MCF 10A (cell line): ENCODE data around the gene HOPX. TPM values are rescaled to one million over a fixed set of nuclear protein-coding genes. Genes with fewer than 3 reads are reported as not detected.

Experiments
- BruUV-seq: library from RNA; stranded (reverse); fragments of 400-500 nt; replicated peaks from 2 replicates; lab custom pipeline; 2021; lab: Mats Ljungman, UMichigan
- CTCF ChIA-PET: fragments of 300-600 bp; sonication (Branson Sonifier 250); formaldehyde crosslinking; extraction: SDS; loops from one replicate; lab custom pipeline; 2021; ENCODE audit warnings: antibody characterized with exemption, inconsistent platforms; lab: Yijun Ruan, JAX
- POLR2A ChIA-PET: fragments of 300-600, 350-650 bp; sonication (Branson Sonifier 250); formaldehyde crosslinking; extraction: SDS; loops from one replicate; lab custom pipeline; 2020; ENCODE audit warnings: antibody characterized with exemption, inconsistent platforms; lab: Yijun Ruan, JAX
- DNase-seq: peaks from one replicate; pipeline ENCODE4 v3.0.0-alpha.2; 2018; ENCODE audit not compliant: unreplicated experiment
- H3K27ac Mint-ChIP-seq: one replicate; pipeline ENCODE4 v1.8.0; 2022; ENCODE audit warnings: mild to moderate bottlenecking, low read depth, mixed read lengths; ENCODE audit not compliant: unreplicated experiment
- H3K27me3 Mint-ChIP-seq: one replicate; pipeline ENCODE4 v1.8.0; 2022; ENCODE audit warnings: mixed read lengths; ENCODE audit not compliant: insufficient read depth, unreplicated experiment
- H3K36me3 Mint-ChIP-seq: one replicate; pipeline ENCODE4 v1.8.0; 2022; ENCODE audit warnings: mild to moderate bottlenecking, moderate library complexity, mixed read lengths; ENCODE audit not compliant: insufficient read depth, unreplicated experiment
- H3K4me1 Mint-ChIP-seq: one replicate; pipeline ENCODE4 v1.8.0; 2022; ENCODE audit warnings: mixed read lengths; ENCODE audit not compliant: insufficient read depth, unreplicated experiment
- H3K4me3 Mint-ChIP-seq: one replicate; pipeline ENCODE4 v1.8.0; 2022; ENCODE audit warnings: mild to moderate bottlenecking, moderate library complexity, mixed read lengths; ENCODE audit not compliant: unreplicated experiment
- H3K9me3 Mint-ChIP-seq: one replicate; pipeline ENCODE4 v1.8.0; 2022; ENCODE audit warnings: mixed read lengths; ENCODE audit not compliant: unreplicated experiment
- intact Hi-C: fragments of 100-400 bp; cut with micrococcal nuclease; formaldehyde crosslinking; loops from 2 replicates; pipeline ENCODE4 v1.14.1; 2022
- total RNA-seq: library from RNA; stranded (reverse); gene quantifications from 2 replicates; pipeline ENCODE4 v1.2.3, GENCODE V29; 2022
- TF ChIP-seq, protein P1 (sequence below): fragments of 200-600 bp; IDR thresholded peaks from one replicate; pipeline ENCODE4 v1.8.0; 2022; ENCODE audit warnings: antibody characterized with exemption, mild to moderate bottlenecking; ENCODE audit not compliant: unreplicated experiment

Gene HOPX
- total RNA-seq, 1 experiment from 2014 or later = not detected

DNA sequence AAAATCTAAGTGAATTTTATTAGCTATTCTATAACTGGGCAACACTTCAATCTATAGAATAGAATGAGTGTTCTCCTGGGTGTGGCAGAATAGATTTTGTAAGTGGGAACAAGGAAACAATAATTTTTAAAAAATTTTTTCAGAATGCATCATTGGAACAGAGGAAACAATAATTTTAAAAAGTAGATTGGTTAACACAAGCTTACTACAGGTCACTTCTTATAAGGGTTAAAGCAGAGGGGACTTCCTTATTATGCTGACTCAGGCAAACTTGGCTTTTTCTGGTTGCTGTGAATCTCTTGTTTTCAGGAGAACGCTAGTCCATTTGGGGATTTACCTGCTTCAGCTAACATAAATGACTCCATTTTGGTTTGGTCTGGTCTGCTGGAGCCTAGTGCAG, 52.5 kb downstream of the HOPX start:
- Mint-ChIP-seq H3K27me3 (no peaks in the 10 kb centered on the region), H3K27ac (no peak overlapping the region), H3K4me3 (no peak overlapping the region), H3K4me1 (peaks cover 19% of the 10 kb centered on the region), H3K9me3 (peaks cover 10% of the 10 kb centered on the region), H3K36me3 (no peaks in the 10 kb centered on the region)
- intact Hi-C loops = no loop called here
- DNase-seq = no peak
- BruUV-seq = no TSS peak
- TF ChIP-seq, protein P1, sequence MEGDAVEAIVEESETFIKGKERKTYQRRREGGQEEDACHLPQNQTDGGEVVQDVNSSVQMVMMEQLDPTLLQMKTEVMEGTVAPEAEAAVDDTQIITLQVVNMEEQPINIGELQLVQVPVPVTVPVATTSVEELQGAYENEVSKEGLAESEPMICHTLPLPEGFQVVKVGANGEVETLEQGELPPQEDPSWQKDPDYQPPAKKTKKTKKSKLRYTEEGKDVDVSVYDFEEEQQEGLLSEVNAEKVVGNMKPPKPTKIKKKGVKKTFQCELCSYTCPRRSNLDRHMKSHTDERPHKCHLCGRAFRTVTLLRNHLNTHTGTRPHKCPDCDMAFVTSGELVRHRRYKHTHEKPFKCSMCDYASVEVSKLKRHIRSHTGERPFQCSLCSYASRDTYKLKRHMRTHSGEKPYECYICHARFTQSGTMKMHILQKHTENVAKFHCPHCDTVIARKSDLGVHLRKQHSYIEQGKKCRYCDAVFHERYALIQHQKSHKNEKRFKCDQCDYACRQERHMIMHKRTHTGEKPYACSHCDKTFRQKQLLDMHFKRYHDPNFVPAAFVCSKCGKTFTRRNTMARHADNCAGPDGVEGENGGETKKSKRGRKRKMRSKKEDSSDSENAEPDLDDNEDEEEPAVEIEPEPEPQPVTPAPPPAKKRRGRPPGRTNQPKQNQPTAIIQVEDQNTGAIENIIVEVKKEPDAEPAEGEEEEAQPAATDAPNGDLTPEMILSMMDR = no peak
- ChIA-PET CTCF (interaction anchor here (0.6 to 2.9 kb wide), 2 partner anchors 11 to 100 kb away, joined by 3 to 10 read pairs; no protein-coding TSS in a partner anchor), POLR2A (interaction anchor here (0.9 to 1.7 kb wide), 2 partner anchors 10 to 279 kb away, joined by 3 to 6 read pairs; partner anchors contain the start of gene REST)

GRCh38 chr4:56627985-56628384, 53.1 kb downstream of the HOPX start:
- POLR2A ChIA-PET = interaction anchor here (0.9 to 1.7 kb wide), 3 partner anchors 11 to 279 kb away, joined by 3 to 6 read pairs (median 3); partner anchors contain the start of gene REST
- H3K27ac Mint-ChIP-seq = no peak overlapping the region
- H3K4me1 Mint-ChIP-seq = peaks cover 25% of the 10 kb centered on the region
- no peak for DNase-seq
- intact Hi-C loops = no loop called here
- no peaks in the 10 kb centered on the region for H3K27me3 Mint-ChIP-seq
- TF ChIP-seq, protein P1 = no peak
- BruUV-seq = no TSS peak
- no peak overlapping the region for H3K4me3 Mint-ChIP-seq
- H3K36me3 Mint-ChIP-seq = no peaks in the 10 kb centered on the region
- peaks cover 10% of the 10 kb centered on the region for H3K9me3 Mint-ChIP-seq
- CTCF ChIA-PET = interaction anchor here (0.6 to 2.9 kb wide), 3 partner anchors 12 to 100 kb away, joined by 3 to 10 read pairs (median 4); no protein-coding TSS in a partner anchor

DNA sequence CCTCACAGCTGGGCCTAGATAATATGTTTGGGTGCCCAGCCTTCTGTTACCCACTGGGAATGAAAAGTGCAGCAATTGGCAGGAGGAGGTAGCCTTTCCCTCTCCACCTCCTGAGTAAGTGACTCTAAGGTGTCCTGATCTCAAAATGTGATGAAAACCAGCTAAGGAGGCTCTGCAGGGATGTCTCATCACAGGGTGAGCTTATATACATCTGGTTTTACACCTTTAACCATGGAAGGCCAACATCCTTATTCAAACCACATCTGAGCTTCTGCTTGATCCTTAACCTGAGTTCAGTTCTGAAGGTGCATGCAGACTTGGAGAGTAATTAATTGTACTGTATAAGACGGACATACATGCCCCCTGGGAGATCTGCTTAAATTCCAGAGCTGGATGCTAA, 53.7 kb downstream of the HOPX start:
- ChIA-PET POLR2A (interaction anchor here (1.1 to 1.7 kb wide), 2 partner anchors 11 to 14 kb away, joined by 3 to 6 read pairs; no protein-coding TSS in a partner anchor), CTCF (interaction anchor here (0.7 to 2.9 kb wide), 5 partner anchors 10 to 176 kb away, joined by 3 to 10 read pairs (median 4); no protein-coding TSS in a partner anchor)
- BruUV-seq = no TSS peak
- Mint-ChIP-seq H3K9me3 (peaks cover 10% of the 10 kb centered on the region), H3K27me3 (no peaks in the 10 kb centered on the region), H3K27ac (no peak overlapping the region), H3K4me3 (no peak overlapping the region), H3K36me3 (no peaks in the 10 kb centered on the region), H3K4me1 (peaks cover 31% of the 10 kb centered on the region)
- TF ChIP-seq, protein P1 = no peak
- intact Hi-C loops = no loop called here
- no peak for DNase-seq

- peaks cover 10% of the 10 kb centered on the region for H3K9me3 Mint-ChIP-seq
- no peaks in the 10 kb centered on the region for H3K27me3 Mint-ChIP-seq
- H3K27ac Mint-ChIP-seq = no peak overlapping the region
- POLR2A ChIA-PET = interaction anchor here (1.1 kb wide), 1 partner anchor 14 kb away, joined by 3 read pairs; no protein-coding TSS in a partner anchor
- peaks cover 33% of the 10 kb centered on the region for H3K4me1 Mint-ChIP-seq
- no peak overlapping the region for H3K4me3 Mint-ChIP-seq
- CTCF ChIA-PET = interaction anchor here (0.6 to 2.9 kb wide), 6 partner anchors 11 to 277 kb away, joined by 3 to 10 read pairs (median 4); no protein-coding TSS in a partner anchor
- H3K36me3 Mint-ChIP-seq = no peaks in the 10 kb centered on the region
- BruUV-seq = no TSS peak
- DNase-seq = no peak
- TF ChIP-seq, protein P1 = no peak
- intact Hi-C loops = no loop called here
Observed at GRCh38 chr4:56626963-56627362, 54.1 kb downstream of the HOPX start.
